HCT116 (cell line): ENCODE data around the gene CFAP53. TPM values are rescaled to one million over a fixed set of nuclear protein-coding genes. Genes with fewer than 3 reads are reported as not detected.

Experiments used
- ATAC-seq: fragments of 200-7000 bp; cut with Tn5 transposase; 2 replicates; pipeline ENCODE4 v1.9.1; 2020; ENCODE audit warnings: mild to moderate bottlenecking, moderate library complexity
- BruUV-seq: library from RNA; stranded (reverse); fragments of 400-500 nt; replicated peaks from 2 replicates; lab custom pipeline; 2021; lab: Mats Ljungman, UMichigan
- CTCF ChIA-PET: fragments of 300-600 bp; sonication (Branson Sonifier 250); formaldehyde crosslinking; loops from one replicate; lab custom pipeline; 2021; ENCODE audit warnings: antibody characterized with exemption; lab: Charles Lee
- POLR2A ChIA-PET: fragments of 300-600, 350-600 bp; sonication (Branson Sonifier 250); formaldehyde crosslinking; loops from one replicate; lab custom pipeline; 2021; ENCODE audit warnings: antibody characterized with exemption; lab: Charles Lee
- RAD21 ChIA-PET, 2 experiments: fragments of 300-600 bp; sonication (Branson Sonifier 250); formaldehyde crosslinking; loops; one replicate each; lab custom pipeline; 2023; ENCODE audit warnings: low total read pairs in 2 of 2; ENCODE audit not compliant: uncharacterized antibody in 2 of 2, unreplicated experiment in 2 of 2, low non-redundant PET in 1 of 2; lab: Charles Lee
- DNase-seq: peaks from one replicate; pipeline ENCODE4 v3.0.0-alpha.2; 2010; ENCODE audit warnings: low read depth, low spot score
- H2AFZ ChIP-seq: fragments of 200-600 bp; shearing (Covaris generic), sonication (generic); 2 replicates; pipeline ENCODE4 v1.6.1; 2017; ENCODE audit warnings: low read depth, mixed run types, mixed read lengths, antibody characterized with exemption, low read length; ENCODE audit not compliant: poor library complexity, severe bottlenecking
- H3K27ac ChIP-seq: 2 replicates; pipeline ENCODE4 v1.5.1; 2012; ENCODE audit warnings: low read depth, low read length
- H3K27me3 ChIP-seq: fragments of 200-600 bp; sonication (generic); 2 replicates; pipeline ENCODE4 v1.6.1; 2016; ENCODE audit warnings: mixed run types, low read length, mixed read lengths; ENCODE audit not compliant: insufficient read depth
- H3K36me3 ChIP-seq, 2 experiments: fragments of 200-500 bp in 1 of 2; fragments of 200-600 bp in 1 of 2; sonication (Bioruptor generic) in 1 of 2; sonication (generic) in 1 of 2; 2 replicates each; pipeline versions ENCODE4 v1.5.1 to v1.6.1; 2014 to 2016; ENCODE audit warnings: low read length in 2 of 2, inconsistent platforms in 1 of 2, mixed read lengths in 1 of 2, mixed run types in 1 of 2; ENCODE audit not compliant: insufficient read depth in 2 of 2, control insufficient read depth in 1 of 2
- H3K4me1 ChIP-seq, 2 experiments: fragments of 200-600 bp in 1 of 2; sonication (generic) in 1 of 2; 2 replicates each; pipeline versions ENCODE4 v1.5.1 to v1.6.1; 2012 to 2017; ENCODE audit warnings: low read length in 2 of 2, inconsistent platforms in 1 of 2, mild to moderate bottlenecking in 1 of 2, mixed read lengths in 1 of 2, mixed run types in 1 of 2, moderate library complexity in 1 of 2; ENCODE audit not compliant: insufficient read depth in 2 of 2, control insufficient read depth in 1 of 2
- H3K4me2 ChIP-seq: fragments of 200-600 bp; sonication (generic); 2 replicates; pipeline ENCODE4 v1.6.1; 2017; ENCODE audit warnings: mixed run types, low read length, mixed read lengths
- H3K4me3 ChIP-seq, 2 experiments: fragments of 200-600 bp in 1 of 2; sonication (generic) in 1 of 2; replicated peaks in 1 of 2; 2 replicates each; pipeline ENCODE4 v1.5.1; 2011 to 2016; ENCODE audit warnings: low read length in 2 of 2, control low read depth in 1 of 2, low read depth in 1 of 2, mild to moderate bottlenecking in 1 of 2, mixed read lengths in 1 of 2, mixed run types in 1 of 2
- H3K79me2 ChIP-seq: fragments of 200-600 bp; sonication (generic); 2 replicates; pipeline ENCODE4 v1.6.1; 2017; ENCODE audit warnings: mild to moderate bottlenecking, mixed run types, low read length, moderate library complexity, mixed read lengths; ENCODE audit not compliant: insufficient read depth
- H3K9ac ChIP-seq: fragments of 200-600 bp; sonication (generic); 2 replicates; pipeline ENCODE4 v1.6.1; 2016; ENCODE audit warnings: low read length, mixed read lengths
- H3K9me2 ChIP-seq: fragments of 200-600 bp; sonication (generic), shearing (Covaris generic); 2 replicates; pipeline ENCODE4 v1.6.1; 2017; ENCODE audit warnings: mixed run types, mild to moderate bottlenecking, moderate library complexity; ENCODE audit not compliant: insufficient read depth
- H3K9me3 ChIP-seq, 2 experiments: fragments of 200-500 bp in 1 of 2; fragments of 200-600 bp in 1 of 2; sonication (Bioruptor generic) in 1 of 2; sonication (generic) in 1 of 2; 2 replicates each; pipeline ENCODE4 v1.6.1; 2014 to 2017; ENCODE audit warnings: low read length in 2 of 2, mixed read lengths in 2 of 2, inconsistent platforms in 1 of 2, low read depth in 1 of 2, mild to moderate bottlenecking in 1 of 2, mixed run types in 1 of 2, moderate library complexity in 1 of 2; ENCODE audit not compliant: control insufficient read depth in 1 of 2, insufficient read depth in 1 of 2
- H4K20me1 ChIP-seq: fragments of 200-600 bp; sonication (generic), shearing (Covaris generic); 2 replicates; pipeline ENCODE4 v1.6.1; 2017; ENCODE audit warnings: mixed run types, mild to moderate bottlenecking, moderate library complexity; ENCODE audit not compliant: insufficient read depth
- CBX3 ChIP-seq: IDR thresholded peaks from 2 replicates; pipeline ENCODE4 v1.6.1; 2012; ENCODE audit warnings: low read depth
- EGR1 ChIP-seq: IDR thresholded peaks from 2 replicates; pipeline ENCODE4 v1.6.1; 2012; ENCODE audit warnings: low read depth
- EZH2 ChIP-seq: fragments of 200-600 bp; sonication (generic); IDR thresholded peaks from 2 replicates; pipeline ENCODE4 v1.6.1; 2017; ENCODE audit warnings: antibody characterized with exemption, mixed run types
- FOSL1 ChIP-seq: IDR thresholded peaks from 2 replicates; pipeline ENCODE4 v1.6.1; 2012; ENCODE audit warnings: low read depth
- JUND ChIP-seq: IDR thresholded peaks from 2 replicates; pipeline ENCODE4 v1.6.1; 2012
- POLR2A ChIP-seq: IDR thresholded peaks from 2 replicates; pipeline ENCODE4 v1.7.0; 2011; ENCODE audit warnings: borderline replicate concordance; ENCODE audit not compliant: insufficient read depth, insufficient read length; ENCODE audit errors: extremely low read depth
- RAD21 ChIP-seq: IDR thresholded peaks from 2 replicates; pipeline ENCODE4 v1.6.1; 2012; ENCODE audit warnings: low read depth, mild to moderate bottlenecking
- SIN3A ChIP-seq: IDR thresholded peaks from 2 replicates; pipeline ENCODE4 v1.6.1; 2012; ENCODE audit warnings: low read depth
- SRF ChIP-seq: IDR thresholded peaks from 2 replicates; pipeline ENCODE4 v1.6.1; 2012; ENCODE audit warnings: low read depth
- TCF7L2 ChIP-seq: IDR thresholded peaks from 2 replicates; pipeline ENCODE4 v1.7.0; 2011; ENCODE audit warnings: borderline replicate concordance, inconsistent platforms; ENCODE audit not compliant: insufficient read depth, insufficient read length; ENCODE audit errors: extremely low read depth
- YY1 ChIP-seq: IDR thresholded peaks from 2 replicates; pipeline ENCODE4 v1.6.1; 2011; ENCODE audit warnings: low read length, low read depth, moderate library complexity, mild to moderate bottlenecking; ENCODE audit not compliant: insufficient replicate concordance; ENCODE audit errors: extremely low read depth
- ZFX ChIP-seq: fragments of 450-650 bp; IDR thresholded peaks from 2 replicates; pipeline ENCODE4 v1.6.1; 2017
- ZNF274 ChIP-seq: fragments of 200-500 bp; sonication (Bioruptor generic); IDR thresholded peaks from 2 replicates; pipeline ENCODE4 v1.6.1; 2014; ENCODE audit warnings: mild to moderate bottlenecking, low read depth, low read length, inconsistent platforms
- intact Hi-C: fragments of 100-400 bp; cut with micrococcal nuclease; formaldehyde crosslinking; loops from 2 replicates; pipeline ENCODE4 v1.10.0; 2022
- total RNA-seq: library from RNA; stranded (reverse); gene quantifications from one replicate; pipeline ENCODE4 v1.2.1, GENCODE V29; 2021; ENCODE audit not compliant: unreplicated experiment
- TF ChIP-seq, protein P1 (sequence below): IDR thresholded peaks from 2 replicates; pipeline ENCODE4 v1.6.1; 2012
- TF ChIP-seq, protein P2 (sequence below): IDR thresholded peaks from 2 replicates; pipeline ENCODE4 v1.6.1; 2012
- TF ChIP-seq, protein P3 (sequence below): IDR thresholded peaks from 2 replicates; pipeline ENCODE4 v1.6.1; 2011; ENCODE audit warnings: mild to moderate bottlenecking, low read length, moderate library complexity; ENCODE audit not compliant: insufficient replicate concordance; ENCODE audit errors: extremely low read depth
- TF ChIP-seq, protein P4 (sequence below): IDR thresholded peaks from 2 replicates; pipeline ENCODE4 v1.6.1; 2012; ENCODE audit warnings: low read depth

Gene CFAP53
- total RNA-seq, 1 experiment from 2014 or later, result 1.1 TPM

DNA sequence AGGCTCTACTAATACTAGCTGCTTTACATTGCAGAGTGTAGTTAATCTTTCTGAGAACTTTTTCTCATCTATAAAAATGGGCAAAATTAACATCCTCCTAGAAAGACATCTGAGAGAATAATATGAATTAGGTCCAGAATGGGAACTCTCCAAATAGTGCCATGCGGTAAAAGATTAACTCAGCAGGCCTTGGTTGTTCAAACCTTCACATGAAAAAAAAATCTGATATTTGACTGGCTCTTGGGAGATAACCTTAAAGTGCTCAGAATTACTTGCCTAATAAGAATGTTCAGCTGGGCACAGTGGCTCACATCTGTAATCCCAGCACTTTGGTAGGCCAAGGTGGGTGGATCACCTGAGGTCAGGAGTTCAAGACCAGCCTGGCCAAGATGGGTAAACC lies 26.7 kb upstream of the CFAP53 start:
- DNase-seq, result no peak
- ChIA-PET POLR2A (no interaction called here), CTCF (no interaction called here)

More for the DNA sequence above, 26.7 kb upstream of the CFAP53 start:
- Histone ChIP-seq H3K9me3 (no peaks in the 10 kb centered on the region; a peak in 1 of 4 replicates), H3K9me2 (no peaks in the 10 kb centered on the region), H3K4me2 (no peak overlapping the region), H4K20me1 (no peaks in the 10 kb centered on the region), H3K4me1 (no peaks in the 10 kb centered on the region; a peak in 1 of 4 replicates), H3K79me2 (no peaks in the 10 kb centered on the region), H3K4me3 (no peak overlapping the region), H2AFZ (no peak overlapping the region), H3K36me3 (no peaks in the 10 kb centered on the region), H3K27ac (no peak overlapping the region), H3K9ac (no peak overlapping the region), H3K27me3 (no peaks in the 10 kb centered on the region)
- BruUV-seq, result no TSS peak
- no peak for ATAC-seq
- intact Hi-C loops, result no loop called here
- RAD21 ChIA-PET, result no interaction called here
- TF ChIP-seq TCF7L2, result no peak
- no peak for TF ChIP-seq SRF
- no peak for TF ChIP-seq EGR1
- no peak for TF ChIP-seq POLR2A
- no peak for TF ChIP-seq RAD21
- TF ChIP-seq, protein P1, sequence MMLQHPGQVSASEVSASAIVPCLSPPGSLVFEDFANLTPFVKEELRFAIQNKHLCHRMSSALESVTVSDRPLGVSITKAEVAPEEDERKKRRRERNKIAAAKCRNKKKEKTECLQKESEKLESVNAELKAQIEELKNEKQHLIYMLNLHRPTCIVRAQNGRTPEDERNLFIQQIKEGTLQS, result no peak
- TF ChIP-seq CBX3, result no peak
- no peak for TF ChIP-seq SIN3A
- TF ChIP-seq FOSL1, result no peak
- TF ChIP-seq YY1, result no peak
- TF ChIP-seq, protein P2, sequence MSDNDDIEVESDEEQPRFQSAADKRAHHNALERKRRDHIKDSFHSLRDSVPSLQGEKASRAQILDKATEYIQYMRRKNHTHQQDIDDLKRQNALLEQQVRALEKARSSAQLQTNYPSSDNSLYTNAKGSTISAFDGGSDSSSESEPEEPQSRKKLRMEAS, result no peak
- TF ChIP-seq, protein P3, sequence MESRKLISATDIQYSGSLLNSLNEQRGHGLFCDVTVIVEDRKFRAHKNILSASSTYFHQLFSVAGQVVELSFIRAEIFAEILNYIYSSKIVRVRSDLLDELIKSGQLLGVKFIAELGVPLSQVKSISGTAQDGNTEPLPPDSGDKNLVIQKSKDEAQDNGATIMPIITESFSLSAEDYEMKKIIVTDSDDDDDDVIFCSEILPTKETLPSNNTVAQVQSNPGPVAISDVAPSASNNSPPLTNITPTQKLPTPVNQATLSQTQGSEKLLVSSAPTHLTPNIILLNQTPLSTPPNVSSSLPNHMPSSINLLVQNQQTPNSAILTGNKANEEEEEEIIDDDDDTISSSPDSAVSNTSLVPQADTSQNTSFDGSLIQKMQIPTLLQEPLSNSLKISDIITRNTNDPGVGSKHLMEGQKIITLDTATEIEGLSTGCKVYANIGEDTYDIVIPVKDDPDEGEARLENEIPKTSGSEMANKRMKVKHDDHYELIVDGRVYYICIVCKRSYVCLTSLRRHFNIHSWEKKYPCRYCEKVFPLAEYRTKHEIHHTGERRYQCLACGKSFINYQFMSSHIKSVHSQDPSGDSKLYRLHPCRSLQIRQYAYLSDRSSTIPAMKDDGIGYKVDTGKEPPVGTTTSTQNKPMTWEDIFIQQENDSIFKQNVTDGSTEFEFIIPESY, result no peak
- no peak for TF ChIP-seq ZNF274
- no peak for TF ChIP-seq JUND
- no peak for TF ChIP-seq ZFX
- no peak for TF ChIP-seq EZH2
- TF ChIP-seq, protein P4, sequence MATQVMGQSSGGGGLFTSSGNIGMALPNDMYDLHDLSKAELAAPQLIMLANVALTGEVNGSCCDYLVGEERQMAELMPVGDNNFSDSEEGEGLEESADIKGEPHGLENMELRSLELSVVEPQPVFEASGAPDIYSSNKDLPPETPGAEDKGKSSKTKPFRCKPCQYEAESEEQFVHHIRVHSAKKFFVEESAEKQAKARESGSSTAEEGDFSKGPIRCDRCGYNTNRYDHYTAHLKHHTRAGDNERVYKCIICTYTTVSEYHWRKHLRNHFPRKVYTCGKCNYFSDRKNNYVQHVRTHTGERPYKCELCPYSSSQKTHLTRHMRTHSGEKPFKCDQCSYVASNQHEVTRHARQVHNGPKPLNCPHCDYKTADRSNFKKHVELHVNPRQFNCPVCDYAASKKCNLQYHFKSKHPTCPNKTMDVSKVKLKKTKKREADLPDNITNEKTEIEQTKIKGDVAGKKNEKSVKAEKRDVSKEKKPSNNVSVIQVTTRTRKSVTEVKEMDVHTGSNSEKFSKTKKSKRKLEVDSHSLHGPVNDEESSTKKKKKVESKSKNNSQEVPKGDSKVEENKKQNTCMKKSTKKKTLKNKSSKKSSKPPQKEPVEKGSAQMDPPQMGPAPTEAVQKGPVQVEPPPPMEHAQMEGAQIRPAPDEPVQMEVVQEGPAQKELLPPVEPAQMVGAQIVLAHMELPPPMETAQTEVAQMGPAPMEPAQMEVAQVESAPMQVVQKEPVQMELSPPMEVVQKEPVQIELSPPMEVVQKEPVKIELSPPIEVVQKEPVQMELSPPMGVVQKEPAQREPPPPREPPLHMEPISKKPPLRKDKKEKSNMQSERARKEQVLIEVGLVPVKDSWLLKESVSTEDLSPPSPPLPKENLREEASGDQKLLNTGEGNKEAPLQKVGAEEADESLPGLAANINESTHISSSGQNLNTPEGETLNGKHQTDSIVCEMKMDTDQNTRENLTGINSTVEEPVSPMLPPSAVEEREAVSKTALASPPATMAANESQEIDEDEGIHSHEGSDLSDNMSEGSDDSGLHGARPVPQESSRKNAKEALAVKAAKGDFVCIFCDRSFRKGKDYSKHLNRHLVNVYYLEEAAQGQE, result no peak
